ENCODE data around the gene CNTN5. TPM values are rescaled to one million over a fixed set of nuclear protein-coding genes. Genes with fewer than 3 reads are reported as not detected.

Gene CNTN5
- total RNA-seq, 1 donor from 2014 or later, result 0.36 TPM

DNA sequence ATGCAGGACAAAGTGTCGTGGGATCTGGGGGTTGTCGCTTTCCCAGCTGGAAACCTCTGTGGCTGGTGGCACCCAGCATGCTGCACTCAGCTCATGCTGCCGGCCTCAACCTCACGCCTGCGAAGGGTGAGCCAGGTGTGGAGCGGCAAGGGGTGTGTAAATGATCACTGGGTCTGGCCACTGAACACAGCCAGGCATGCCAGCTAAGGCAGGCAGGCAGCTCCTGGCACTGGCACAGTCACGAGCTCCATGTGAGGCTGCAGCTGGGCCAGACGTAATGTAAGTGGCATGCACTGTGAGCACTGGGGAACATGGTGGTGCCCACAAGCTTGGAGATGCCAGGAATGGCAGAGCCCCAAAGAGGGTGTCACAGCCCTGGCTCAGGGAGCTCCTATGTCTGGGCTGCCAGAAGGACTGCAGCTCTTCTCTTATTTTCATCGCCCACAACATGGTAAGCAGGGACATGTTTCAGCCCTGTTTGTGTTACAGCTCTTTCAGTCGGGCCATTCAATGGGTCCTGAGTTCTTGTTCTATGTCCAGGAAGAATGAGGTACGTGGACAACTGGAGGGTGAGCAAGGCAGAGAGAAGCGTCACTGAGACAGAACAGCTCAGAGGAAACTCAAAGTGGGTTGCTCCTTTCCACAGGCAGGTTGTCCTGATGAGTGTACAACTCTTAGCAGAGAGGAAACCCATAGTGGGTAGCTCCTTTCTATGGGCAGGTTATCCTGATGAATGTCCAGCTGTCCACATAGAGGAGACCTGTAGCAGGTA lies 403.8 kb downstream of the CNTN5 start:
- TF ChIP-seq, protein P1, sequence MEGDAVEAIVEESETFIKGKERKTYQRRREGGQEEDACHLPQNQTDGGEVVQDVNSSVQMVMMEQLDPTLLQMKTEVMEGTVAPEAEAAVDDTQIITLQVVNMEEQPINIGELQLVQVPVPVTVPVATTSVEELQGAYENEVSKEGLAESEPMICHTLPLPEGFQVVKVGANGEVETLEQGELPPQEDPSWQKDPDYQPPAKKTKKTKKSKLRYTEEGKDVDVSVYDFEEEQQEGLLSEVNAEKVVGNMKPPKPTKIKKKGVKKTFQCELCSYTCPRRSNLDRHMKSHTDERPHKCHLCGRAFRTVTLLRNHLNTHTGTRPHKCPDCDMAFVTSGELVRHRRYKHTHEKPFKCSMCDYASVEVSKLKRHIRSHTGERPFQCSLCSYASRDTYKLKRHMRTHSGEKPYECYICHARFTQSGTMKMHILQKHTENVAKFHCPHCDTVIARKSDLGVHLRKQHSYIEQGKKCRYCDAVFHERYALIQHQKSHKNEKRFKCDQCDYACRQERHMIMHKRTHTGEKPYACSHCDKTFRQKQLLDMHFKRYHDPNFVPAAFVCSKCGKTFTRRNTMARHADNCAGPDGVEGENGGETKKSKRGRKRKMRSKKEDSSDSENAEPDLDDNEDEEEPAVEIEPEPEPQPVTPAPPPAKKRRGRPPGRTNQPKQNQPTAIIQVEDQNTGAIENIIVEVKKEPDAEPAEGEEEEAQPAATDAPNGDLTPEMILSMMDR (IDR thresholded peaks at IDR 0.05; ENCODE audit: borderline replicate concordance), result no peak
- H3K27ac ChIP-seq (replicated peaks), result peak overlapping the region; percentile 48
- H3K27me3 ChIP-seq (ENCODE audit: low read depth), result no peaks in the 10 kb centered on the region
- H3K4me1 ChIP-seq, result peaks cover 10% of the 10 kb centered on the region
- intact Hi-C loops (cut with micrococcal nuclease), result no loop called here
- H3K4me3 ChIP-seq, result no peak overlapping the region
- H3K36me3 ChIP-seq, result no peaks in the 10 kb centered on the region
- peak; percentile 79 for DNase-seq
- H3K9me3 ChIP-seq (replicated peaks), result no peaks in the 10 kb centered on the region

DNA sequence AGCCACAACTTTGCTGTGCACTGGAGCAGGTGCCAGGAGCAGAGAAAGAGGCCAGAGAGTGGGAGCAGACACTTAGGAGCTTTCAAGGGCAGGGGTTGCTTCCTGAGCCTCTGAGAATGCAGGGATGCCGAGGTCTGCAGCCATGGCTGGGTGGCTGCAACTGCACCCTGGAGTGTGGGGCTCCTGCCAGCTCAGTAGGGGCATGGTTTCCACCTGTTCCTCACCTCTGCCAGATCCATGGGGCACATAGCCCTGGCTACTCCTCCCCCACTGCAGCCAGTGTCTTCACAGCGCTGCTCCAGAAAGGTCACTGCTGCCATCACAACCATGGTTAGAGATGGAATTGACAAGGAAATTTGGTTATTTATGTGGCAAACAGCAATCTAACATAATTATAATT lies 404.8 kb downstream of the CNTN5 start:
- TF ChIP-seq, protein P1 (IDR thresholded peaks at IDR 0.05; ENCODE audit: borderline replicate concordance), result no peak
- no peak for DNase-seq
- Histone ChIP-seq H3K27ac (replicated peaks) (no peak overlapping the region), H3K27me3 (ENCODE audit: low read depth) (no peaks in the 10 kb centered on the region), H3K4me1 (peaks cover 10% of the 10 kb centered on the region), H3K4me3 (no peak overlapping the region), H3K36me3 (no peaks in the 10 kb centered on the region), H3K9me3 (replicated peaks) (no peaks in the 10 kb centered on the region)
- intact Hi-C loops (cut with micrococcal nuclease), result no loop called here

DNA sequence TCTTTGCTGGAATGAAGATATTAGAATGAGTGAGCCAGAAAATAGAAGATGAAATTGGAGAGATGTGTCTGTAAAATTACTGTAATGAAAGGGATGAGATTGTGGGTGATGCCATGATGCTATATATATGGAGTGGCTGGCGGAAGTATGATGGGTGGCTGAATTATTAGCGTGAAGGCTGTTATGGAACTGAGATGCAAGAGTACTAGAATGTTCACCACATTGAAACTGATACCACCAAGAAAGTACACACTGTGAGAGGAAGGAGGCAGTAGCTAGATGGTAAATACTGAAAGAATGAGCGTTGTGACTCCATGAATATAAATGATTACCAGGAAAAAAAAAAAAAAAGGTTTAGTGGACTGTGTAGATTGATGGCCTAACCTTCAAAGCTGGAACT lies 411.9 kb downstream of the CNTN5 start:
- TF ChIP-seq, protein P1 (IDR thresholded peaks at IDR 0.05; ENCODE audit: borderline replicate concordance), result no peak
- intact Hi-C loops (cut with micrococcal nuclease), result no loop called here

DNA sequence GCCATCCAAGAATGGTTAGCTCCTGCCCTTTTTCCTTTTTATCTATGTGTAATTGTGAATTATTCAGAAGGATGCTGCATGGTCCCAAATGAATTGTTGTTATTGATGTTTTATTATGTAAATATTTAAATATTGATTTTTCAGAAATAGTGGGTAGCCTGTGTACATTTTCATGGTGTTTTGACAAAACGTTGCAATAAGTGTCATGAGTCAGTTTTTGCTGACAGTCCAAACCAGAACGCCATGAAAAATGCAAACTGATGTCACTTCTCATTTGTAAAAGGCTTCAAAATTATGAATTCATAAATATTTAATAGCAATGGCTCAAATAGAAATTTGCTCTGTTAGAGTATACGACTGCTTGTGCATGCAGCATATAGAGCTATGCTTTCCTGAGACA lies 422.5 kb downstream of the CNTN5 start:
- intact Hi-C loops (cut with micrococcal nuclease), result no loop called here

More for the DNA sequence above, 411.9 kb downstream of the CNTN5 start:
- H3K4me3 ChIP-seq, result no peak overlapping the region
- DNase-seq, result no peak
- H3K4me1 ChIP-seq, result no peaks in the 10 kb centered on the region
- H3K27ac ChIP-seq (replicated peaks), result no peak overlapping the region
- H3K27me3 ChIP-seq (ENCODE audit: low read depth), result no peaks in the 10 kb centered on the region
- H3K9me3 ChIP-seq (replicated peaks), result no peaks in the 10 kb centered on the region
- no peaks in the 10 kb centered on the region for H3K36me3 ChIP-seq

DNA sequence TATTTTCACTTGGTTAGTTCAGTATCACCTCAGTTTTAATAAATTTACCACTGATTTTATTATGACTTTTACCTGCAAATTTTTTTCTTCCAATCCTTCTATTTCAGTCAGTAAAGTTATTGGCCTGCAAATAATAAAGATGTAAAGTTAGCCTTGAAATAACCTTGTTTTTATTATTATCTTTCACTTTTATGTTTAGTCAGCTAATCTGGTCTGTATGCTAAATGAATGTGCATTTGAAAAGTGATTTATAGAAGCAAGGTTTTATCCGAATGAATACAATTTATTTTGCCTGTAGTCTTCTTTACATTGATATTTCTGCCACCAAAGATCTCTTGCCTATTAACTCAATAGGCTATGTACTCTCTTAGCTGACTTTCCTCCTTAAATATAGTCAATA lies 425.7 kb downstream of the CNTN5 start:
- H3K27ac ChIP-seq (replicated peaks), result no peak overlapping the region
- TF ChIP-seq, protein P1 (IDR thresholded peaks at IDR 0.05; ENCODE audit: borderline replicate concordance), result no peak
- no peaks in the 10 kb centered on the region for H3K4me1 ChIP-seq
- intact Hi-C loops (cut with micrococcal nuclease), result no loop called here
- H3K27me3 ChIP-seq (ENCODE audit: low read depth), result no peaks in the 10 kb centered on the region
- H3K9me3 ChIP-seq (replicated peaks), result no peaks in the 10 kb centered on the region
- DNase-seq, result no peak
- no peaks in the 10 kb centered on the region for H3K36me3 ChIP-seq
- no peak overlapping the region for H3K4me3 ChIP-seq

More for the DNA sequence above, 422.5 kb downstream of the CNTN5 start:
- H3K27ac ChIP-seq (replicated peaks), result no peak overlapping the region
- TF ChIP-seq, protein P1 (IDR thresholded peaks at IDR 0.05; ENCODE audit: borderline replicate concordance), result no peak
- no peaks in the 10 kb centered on the region for H3K4me1 ChIP-seq
- H3K4me3 ChIP-seq, result no peak overlapping the region
- no peaks in the 10 kb centered on the region for H3K36me3 ChIP-seq
- H3K27me3 ChIP-seq (ENCODE audit: low read depth), result no peaks in the 10 kb centered on the region
- no peaks in the 10 kb centered on the region for H3K9me3 ChIP-seq (replicated peaks)
- no peak for DNase-seq
